ENCODE data around the gene LRRC1. TPM values are rescaled to one million over a fixed set of nuclear protein-coding genes. Genes with fewer than 3 reads are reported as not detected.
A peak's percentile ranks its signal among the peaks of the same experiment; 100 is the strongest.

The LRRC1 gene
- total and polyA plus RNA-seq, 8 donors = 2.9 to 50.4 (median 12.2) TPM

- Histone ChIP-seq H3K27ac (no peak overlapping the region), H3K36me3 (no peaks in the 10 kb centered on the region), H3K4me1 (peaks cover 0 to 4% (median 0%) of the 10 kb centered on the region in 4 donors), H3K27me3 (no peaks in the 10 kb centered on the region), H3K4me3 (no peak overlapping the region), H3K9me3 (no peaks in the 10 kb centered on the region)
- 71 to 77% (median 71%) methylated on average over 4 of the region's 4 CpGs for WGBS, 5 donors
- DNase-seq = no peak
- no peak for TF ChIP-seq EP300 (IDR thresholded peaks at IDR 0.05)
- TF ChIP-seq CTCF (IDR thresholded peaks at IDR 0.05) = no peak
- TF ChIP-seq POLR2AphosphoS5 (IDR thresholded peaks at IDR 0.05) = no peak
- no peak for TF ChIP-seq POLR2A (IDR thresholded peaks at IDR 0.05)
- intact Hi-C loops (cut with DNase I; ENCODE audit: low total_unique reads) = no loop called here
Measured at GRCh38 chr6:53767941-53768340, 26.9 kb upstream of the LRRC1 start.

DNA sequence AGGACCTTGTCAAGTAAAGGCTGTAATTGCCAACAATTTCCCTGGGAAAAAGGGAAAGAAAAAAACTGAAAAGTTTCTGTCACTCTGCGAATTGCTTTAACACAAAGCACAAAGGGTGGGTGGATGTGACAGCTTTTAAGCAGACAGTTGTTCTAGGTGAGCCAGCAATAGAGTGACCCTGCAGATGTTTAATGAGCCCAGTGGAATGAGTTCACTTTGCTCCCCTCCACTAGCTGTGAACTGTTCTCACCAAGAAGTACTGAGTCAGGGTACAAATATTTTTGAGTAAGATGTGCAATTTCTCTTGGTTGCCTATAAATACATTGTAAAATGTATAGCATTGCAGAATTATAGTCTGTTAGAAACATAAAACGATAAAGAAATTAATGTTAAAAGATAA lies 26.2 kb upstream of the LRRC1 start:
- no peak overlapping the region for H3K4me3 ChIP-seq
- TF ChIP-seq POLR2A (IDR thresholded peaks at IDR 0.05) = no peak
- no peak for TF ChIP-seq EP300 (IDR thresholded peaks at IDR 0.05)
- no peak for TF ChIP-seq POLR2AphosphoS5 (IDR thresholded peaks at IDR 0.05)
- no peak for TF ChIP-seq CTCF (IDR thresholded peaks at IDR 0.05)
- no peaks in the 10 kb centered on the region for H3K36me3 ChIP-seq
- H3K9me3 ChIP-seq = no peaks in the 10 kb centered on the region
- WGBS, 5 donors = 88 to 94% (median 92%) methylated on average over 2 of the region's 2 CpGs
- no peak overlapping the region for H3K27ac ChIP-seq
- H3K27me3 ChIP-seq = no peaks in the 10 kb centered on the region
- H3K4me1 ChIP-seq = peaks cover 0 to 4% (median 0%) of the 10 kb centered on the region in 4 donors
- intact Hi-C loops (cut with DNase I; ENCODE audit: low total_unique reads) = no loop called here
- no peak for DNase-seq

DNA sequence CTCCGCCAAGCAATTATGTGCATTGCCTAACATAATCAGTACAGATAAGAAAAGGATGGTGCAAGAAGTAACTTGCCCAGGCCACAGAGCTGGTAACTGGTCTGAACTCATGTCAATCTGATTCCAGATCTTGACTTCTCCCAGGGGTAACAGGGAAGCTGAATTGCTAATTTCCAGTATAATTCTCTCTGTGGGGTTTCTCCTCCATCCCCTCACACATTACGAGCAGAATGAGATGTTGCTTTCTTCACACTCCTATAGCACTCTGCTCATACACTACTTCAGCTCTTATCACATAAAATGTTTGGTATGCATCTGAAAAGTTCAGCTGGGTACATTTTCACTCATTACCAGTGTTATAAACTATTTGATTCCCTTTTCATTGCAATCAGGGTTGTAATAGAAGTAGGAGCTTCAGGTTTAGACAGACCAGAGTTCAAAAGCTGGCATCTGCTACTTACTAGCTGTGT lies 24.0 kb upstream of the LRRC1 start:
- no peak overlapping the region for H3K27ac ChIP-seq
- TF ChIP-seq CTCF (IDR thresholded peaks at IDR 0.05) (no peak), EP300 (IDR thresholded peaks at IDR 0.05) (no peak), POLR2A (IDR thresholded peaks at IDR 0.05) (no peak), POLR2AphosphoS5 (IDR thresholded peaks at IDR 0.05) (no peak)
- H3K27me3 ChIP-seq = no peaks in the 10 kb centered on the region
- WGBS, 5 donors = 38 to 62% (median 50%) methylated on average over 2 of the region's 2 CpGs
- DNase-seq = peak in 1 of 2 donors; percentile 19
- H3K36me3 ChIP-seq = no peaks in the 10 kb centered on the region
- H3K9me3 ChIP-seq = peaks cover 0 to 8% (median 5%) of the 10 kb centered on the region in 4 donors
- H3K4me3 ChIP-seq = no peak overlapping the region
- intact Hi-C loops (cut with DNase I; ENCODE audit: low total_unique reads) = no loop called here
- H3K4me1 ChIP-seq = peaks cover 0 to 4% (median 0%) of the 10 kb centered on the region in 4 donors

DNA sequence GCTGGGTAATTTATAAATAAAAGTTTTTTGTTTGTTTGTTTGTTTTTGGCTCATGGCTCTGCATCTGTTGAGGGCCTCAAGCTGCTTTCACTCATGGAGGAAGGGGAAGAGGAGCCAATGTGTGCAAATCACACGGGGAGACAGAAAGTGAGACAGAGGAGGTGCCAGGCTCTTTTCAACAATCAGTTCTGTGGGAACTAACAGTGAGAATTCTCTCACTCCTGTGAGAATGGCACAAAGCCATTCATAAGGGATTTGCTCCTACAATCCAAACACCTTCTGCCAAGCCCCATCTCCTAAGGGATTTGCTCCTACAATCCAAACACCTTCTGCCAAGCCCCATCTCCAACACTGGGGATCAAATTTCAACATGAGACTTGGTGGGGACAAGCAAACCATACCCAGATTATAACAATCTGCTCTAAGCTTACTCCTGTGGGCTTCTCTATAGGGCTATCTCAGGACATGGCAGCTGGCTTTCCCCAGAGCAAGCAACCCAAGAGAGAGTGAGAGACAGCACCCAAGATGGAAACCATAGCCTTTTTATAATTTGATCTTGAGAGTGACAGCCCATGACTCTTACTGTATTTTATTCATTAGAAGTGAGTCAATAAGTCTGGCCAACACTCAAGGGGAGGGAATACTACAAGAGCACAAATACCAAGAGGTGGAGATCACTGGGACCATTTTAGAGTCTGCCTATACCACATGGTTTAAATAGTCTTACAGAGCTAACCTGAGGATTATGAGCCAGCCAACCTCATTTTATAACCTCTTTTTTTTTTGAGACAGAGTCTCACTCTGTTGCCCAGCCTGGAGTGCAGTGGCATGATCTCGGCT lies 22.8 kb upstream of the LRRC1 start:
- no peak for DNase-seq
- 84 to 91% (median 90%) methylated on average over 2 of the region's 2 CpGs for WGBS, 5 donors
- Histone ChIP-seq H3K36me3 (no peaks in the 10 kb centered on the region), H3K4me3 (no peak overlapping the region), H3K4me1 (peaks cover 0 to 4% (median 0%) of the 10 kb centered on the region in 4 donors), H3K27ac (no peak overlapping the region), H3K9me3 (peaks cover 0 to 8% (median 5%) of the 10 kb centered on the region in 4 donors), H3K27me3 (no peaks in the 10 kb centered on the region)
- TF ChIP-seq POLR2A (IDR thresholded peaks at IDR 0.05) = no peak
- no peak for TF ChIP-seq CTCF (IDR thresholded peaks at IDR 0.05)
- TF ChIP-seq POLR2AphosphoS5 (IDR thresholded peaks at IDR 0.05) = no peak
- TF ChIP-seq EP300 (IDR thresholded peaks at IDR 0.05) = no peak
- intact Hi-C loops (cut with DNase I; ENCODE audit: low total_unique reads) = no loop called here
